GM20000 (cell line): ENCODE data around the gene VAPB.
A peak's percentile ranks its signal among the peaks of the same experiment; 100 is the strongest.
"Not testable (repeated sequence)": the region's sequence is repeated elsewhere in the genome, so short reads cannot be mapped to it uniquely, and the experiment has no call there.

Experiments
- DNase-seq: peaks from one replicate; pipeline ENCODE4 v3.0.0; 2012; ENCODE audit warnings: low spot score
- TF ChIP-seq, protein P1 (sequence below): IDR thresholded peaks from 2 replicates; pipeline ENCODE4 v1.5.1; 2012; ENCODE audit warnings: mild to moderate bottlenecking, control low read depth; ENCODE audit errors: extremely low read depth, missing control alignments

Gene VAPB

DNA sequence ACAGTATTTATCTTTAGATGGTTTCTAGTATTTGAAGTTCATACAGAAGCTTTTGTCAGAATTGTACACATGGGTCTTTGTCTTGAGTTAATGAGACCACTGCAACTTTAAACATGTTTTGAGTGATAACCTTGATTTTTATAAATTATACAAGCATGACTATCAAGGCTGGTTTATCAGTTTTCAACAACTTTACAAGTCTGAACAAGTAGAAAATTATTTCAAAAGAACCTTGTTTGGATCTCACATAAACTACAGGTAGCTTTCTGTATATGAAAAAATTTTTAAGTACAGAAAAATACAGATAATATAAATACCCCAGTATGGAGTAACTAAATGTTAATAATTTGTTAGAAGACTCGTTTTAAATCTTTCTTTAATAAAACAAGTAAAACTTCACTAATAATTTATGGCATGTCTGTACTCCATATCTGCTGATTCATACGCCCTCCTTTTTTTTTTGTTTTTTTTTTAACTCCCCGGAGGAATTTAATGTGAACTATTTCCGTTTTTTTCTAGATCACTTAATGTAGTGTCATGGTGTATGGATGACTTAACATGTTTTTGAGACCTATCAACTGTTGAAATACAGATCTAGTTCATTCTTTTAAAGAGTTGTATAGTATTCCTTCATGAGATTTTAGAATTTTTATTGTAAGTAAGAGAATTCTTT lies 18.3 kb downstream of the VAPB start:
- TF ChIP-seq, protein P1, sequence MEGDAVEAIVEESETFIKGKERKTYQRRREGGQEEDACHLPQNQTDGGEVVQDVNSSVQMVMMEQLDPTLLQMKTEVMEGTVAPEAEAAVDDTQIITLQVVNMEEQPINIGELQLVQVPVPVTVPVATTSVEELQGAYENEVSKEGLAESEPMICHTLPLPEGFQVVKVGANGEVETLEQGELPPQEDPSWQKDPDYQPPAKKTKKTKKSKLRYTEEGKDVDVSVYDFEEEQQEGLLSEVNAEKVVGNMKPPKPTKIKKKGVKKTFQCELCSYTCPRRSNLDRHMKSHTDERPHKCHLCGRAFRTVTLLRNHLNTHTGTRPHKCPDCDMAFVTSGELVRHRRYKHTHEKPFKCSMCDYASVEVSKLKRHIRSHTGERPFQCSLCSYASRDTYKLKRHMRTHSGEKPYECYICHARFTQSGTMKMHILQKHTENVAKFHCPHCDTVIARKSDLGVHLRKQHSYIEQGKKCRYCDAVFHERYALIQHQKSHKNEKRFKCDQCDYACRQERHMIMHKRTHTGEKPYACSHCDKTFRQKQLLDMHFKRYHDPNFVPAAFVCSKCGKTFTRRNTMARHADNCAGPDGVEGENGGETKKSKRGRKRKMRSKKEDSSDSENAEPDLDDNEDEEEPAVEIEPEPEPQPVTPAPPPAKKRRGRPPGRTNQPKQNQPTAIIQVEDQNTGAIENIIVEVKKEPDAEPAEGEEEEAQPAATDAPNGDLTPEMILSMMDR: no peak
- no peak for DNase-seq

- TF ChIP-seq, protein P1: no peak
- DNase-seq: peak; percentile 52
Observed at GRCh38 chr20:58407966-58408557, 19.0 kb downstream of the VAPB start.

DNA sequence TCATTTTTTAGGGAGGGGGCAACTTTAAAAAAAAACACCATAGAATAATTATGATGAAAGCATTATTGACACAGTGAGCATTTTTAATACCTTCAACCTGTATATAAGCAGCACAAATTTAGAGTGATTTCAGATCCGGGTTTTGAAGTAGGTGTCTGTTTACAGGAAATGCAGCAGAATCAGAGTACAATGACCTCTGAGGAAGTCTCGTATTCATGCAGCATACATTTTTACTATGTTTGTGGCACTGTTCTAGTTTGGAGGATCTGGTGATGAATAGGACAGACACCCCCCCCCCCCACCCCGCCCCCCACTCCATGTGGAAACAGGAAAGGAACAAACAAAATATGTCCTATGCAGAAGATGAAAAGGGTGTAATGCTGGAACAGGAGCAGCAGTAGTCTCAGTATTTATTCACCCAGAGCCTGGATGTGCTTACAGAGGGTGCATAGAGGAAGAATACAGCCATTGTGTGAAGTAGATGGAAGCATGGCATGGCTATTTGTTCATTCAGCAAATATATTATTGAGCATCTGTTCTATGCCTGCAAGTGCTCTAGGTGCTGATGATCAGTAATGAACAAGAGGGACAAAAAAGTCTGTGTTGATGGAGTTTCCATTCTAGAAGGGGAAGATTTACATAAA lies 19.7 kb downstream of the VAPB start:
- peak; percentile 49 for DNase-seq
- TF ChIP-seq, protein P1: no peak

GRCh38 chr20:58414216-58414615 lies 25.2 kb downstream of the VAPB start:
- not testable (repeated sequence) for DNase-seq

GRCh38 chr20:58414786-58415185 lies 25.8 kb downstream of the VAPB start:
- DNase-seq: not testable (repeated sequence)

GRCh38 chr20:58416057-58416456 lies 27.0 kb downstream of the VAPB start:
- no peak for DNase-seq
- TF ChIP-seq, protein P1: no peak

DNA sequence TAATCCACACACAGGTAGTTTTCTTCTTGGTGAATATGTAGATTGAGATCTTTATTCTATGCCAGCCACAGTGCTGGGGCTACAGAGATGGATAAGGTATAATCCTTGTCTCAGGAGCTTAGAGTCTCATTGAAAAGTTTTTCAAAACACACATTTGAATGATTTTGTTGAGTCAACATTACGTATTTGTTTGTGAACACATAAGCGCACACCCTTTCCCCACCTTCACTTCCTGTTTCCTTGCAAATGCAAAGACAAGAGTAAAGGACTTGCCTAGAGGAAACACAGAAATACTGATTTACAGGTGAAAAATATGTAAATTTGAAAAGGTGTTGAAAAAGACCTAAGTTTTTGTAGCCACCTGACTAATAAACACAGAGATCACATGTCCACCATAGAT lies 27.8 kb downstream of the VAPB start:
- no peak for DNase-seq

DNA sequence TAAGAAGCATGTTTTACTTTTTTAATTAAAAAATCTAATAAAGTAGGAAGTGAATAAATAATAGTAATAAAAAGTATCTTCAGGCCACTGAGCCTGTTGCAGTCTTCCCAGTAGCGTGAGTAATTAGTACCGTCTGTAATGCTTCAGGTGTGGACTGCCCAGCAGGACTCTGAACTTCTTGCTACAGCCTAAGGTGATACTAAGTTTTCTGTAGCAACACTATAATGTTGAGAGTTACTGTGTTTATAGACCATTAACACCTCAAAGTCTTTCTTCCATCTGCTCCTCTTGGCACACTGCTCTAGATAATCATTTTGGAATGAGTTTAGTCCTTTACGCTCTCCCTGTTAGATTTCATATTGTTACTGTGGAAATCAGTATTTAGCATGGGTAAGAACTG lies 28.4 kb downstream of the VAPB start:
- TF ChIP-seq, protein P1: no peak

More for the DNA sequence above, 27.8 kb downstream of the VAPB start:
- TF ChIP-seq, protein P1: no peak

More for the DNA sequence above, 28.4 kb downstream of the VAPB start:
- no peak for DNase-seq
